Stimulated activated CD4-positive, alpha-beta T cell treated with anti-CD3 and anti-CD28 coated beads, TNF-alpha, amount 100 ng/mL, for 24 hours (primary cell): ENCODE measurements around the gene TTC16.
"Not testable (repeated sequence)": the region's sequence is repeated elsewhere in the genome, so short reads cannot be mapped to it uniquely, and the experiment has no call there.

Source experiments
- DNase-seq, 3 experiments: peaks; one replicate each; pipeline ENCODE4 v3.0.0-alpha.2; 2020; ENCODE audit warnings: low read depth in 3 of 3

The TTC16 gene

GRCh38 chr9:127741831-127742434 is 26.1 kb downstream of the TTC16 start:
- no peak for DNase-seq

GRCh38 chr9:127742435-127743088 is 26.7 kb downstream of the TTC16 start:
- no peak for DNase-seq

GRCh38 chr9:127744398-127745110 is 28.7 kb downstream of the TTC16 start:
- no peak for DNase-seq

GRCh38 chr9:127746959-127747569 is 31.2 kb downstream of the TTC16 start:
- DNase-seq: no peak

- DNase-seq: no peak
Measured at GRCh38 chr9:127749090-127749787, 33.4 kb downstream of the TTC16 start.

- no peak for DNase-seq
Measured at GRCh38 chr9:127751269-127752054, 35.6 kb downstream of the TTC16 start.

GRCh38 chr9:127753148-127753547 is 37.3 kb downstream of the TTC16 start:
- DNase-seq: no peak

- DNase-seq: no peak
Measured at GRCh38 chr9:127753622-127754021, 37.7 kb downstream of the TTC16 start.

GRCh38 chr9:127754099-127755060 is 38.5 kb downstream of the TTC16 start:
- no peak for DNase-seq

GRCh38 chr9:127755061-127756060 is 39.5 kb downstream of the TTC16 start:
- DNase-seq: no peak

- DNase-seq: no peak
Measured at GRCh38 chr9:127756233-127756632, 40.4 kb downstream of the TTC16 start.

GRCh38 chr9:127756776-127757175 is 40.9 kb downstream of the TTC16 start:
- DNase-seq: not testable (repeated sequence)

- DNase-seq: no peak
Measured at GRCh38 chr9:127758843-127759242, 43.0 kb downstream of the TTC16 start.

GRCh38 chr9:127761061-127761460 is 45.2 kb downstream of the TTC16 start:
- no peak for DNase-seq

- no peak for DNase-seq
Measured at GRCh38 chr9:127761491-127761956, 45.6 kb downstream of the TTC16 start.

GRCh38 chr9:127762111-127762676 is 46.3 kb downstream of the TTC16 start:
- DNase-seq: no peak

GRCh38 chr9:127763918-127764384 is 48.1 kb downstream of the TTC16 start:
- no peak for DNase-seq

- DNase-seq: no peak
Measured at GRCh38 chr9:127765418-127765817, 49.5 kb downstream of the TTC16 start.
